OCI-LY3 (cell line): Measurements from ENCODE around the gene SEC22A.

ENCODE experiments used
- H2AFZ ChIP-seq: fragments of 200-600, 300-600 bp; shearing (Covaris generic); 2 replicates; pipeline ENCODE4 v1.6.0; 2014; ENCODE audit warnings: antibody characterized with exemption, low read depth, low read length
- H3K27ac ChIP-seq: fragments of 200-600, 300-600 bp; sonication (generic); 2 replicates; pipeline ENCODE4 v1.5.1; 2014; ENCODE audit warnings: mild to moderate bottlenecking, low read length, moderate library complexity, mixed read lengths
- H3K27me3 ChIP-seq: fragments of 200-600, 300-600 bp; sonication (generic); 2 replicates; pipeline ENCODE4 v1.6.1; 2014; ENCODE audit warnings: low read depth, low read length, mixed read lengths
- H3K36me3 ChIP-seq: fragments of 200-600, 300-600 bp; sonication (generic); replicated peaks from 2 replicates; pipeline ENCODE3; 2014; ENCODE audit warnings: low read depth, low read length, mixed read lengths
- H3K4me1 ChIP-seq: fragments of 300-600, 200-600 bp; sonication (generic); 2 replicates; pipeline ENCODE4 v1.6.1; 2014; ENCODE audit warnings: low read length, mixed read lengths
- H3K4me2 ChIP-seq: fragments of 200-600, 300-600 bp; sonication (generic); 2 replicates; pipeline ENCODE4 v1.6.1; 2014; ENCODE audit warnings: low read length, mixed read lengths
- H3K4me3 ChIP-seq: fragments of 300-600, 200-600 bp; sonication (generic); 2 replicates; pipeline ENCODE4 v1.5.1; 2014; ENCODE audit warnings: antibody characterized with exemption, mild to moderate bottlenecking, low read length, moderate library complexity
- H3K79me2 ChIP-seq: fragments of 300-600, 200-600 bp; shearing (Covaris generic); 2 replicates; pipeline ENCODE4 v1.6.1; 2014; ENCODE audit warnings: mild to moderate bottlenecking, low read length, mixed read lengths
- H3K9ac ChIP-seq: fragments of 300-600, 200-600 bp; shearing (Covaris generic); 2 replicates; pipeline ENCODE4 v1.6.0; 2014; ENCODE audit warnings: mild to moderate bottlenecking, low read length, moderate library complexity
- H3K9me3 ChIP-seq: fragments of 200-600, 300-600 bp; shearing (Covaris generic); 2 replicates; pipeline ENCODE4 v1.6.1; 2014; ENCODE audit warnings: low read length, mixed read lengths; ENCODE audit not compliant: insufficient read depth
- H4K20me1 ChIP-seq: fragments of 200-600, 300-600 bp; sonication (generic); 2 replicates; pipeline ENCODE4 v1.6.1; 2016; ENCODE audit warnings: low read length, mixed read lengths; ENCODE audit not compliant: insufficient read depth
- CTCF ChIP-seq: fragments of 200-600, 300-600 bp; sonication (generic); IDR thresholded peaks from 2 replicates; pipeline ENCODE4 v1.5.1; 2014; ENCODE audit warnings: antibody characterized with exemption, low read length, low read depth
- EZH2phosphoT487 ChIP-seq: fragments of 200-600 bp; shearing (Covaris generic); IDR thresholded peaks from 2 replicates; pipeline ENCODE4 v1.6.1; 2018; ENCODE audit warnings: antibody characterized with exemption, mixed run types, low read depth

Gene SEC22A

GRCh38 chr3:123284399-123285010 is 82.8 kb downstream of the SEC22A start:
- H3K79me2 ChIP-seq, result no peaks in the 10 kb centered on the region
- peaks cover 5% of the 10 kb centered on the region; the same call in 1 of the 2 replicates for H4K20me1 ChIP-seq
- H3K9ac ChIP-seq, result no peak overlapping the region
- H3K4me3 ChIP-seq, result no peak overlapping the region
- no peaks in the 10 kb centered on the region for H3K36me3 ChIP-seq
- no peak overlapping the region for H3K27ac ChIP-seq
- H3K9me3 ChIP-seq, result no peaks in the 10 kb centered on the region
- TF ChIP-seq EZH2phosphoT487 (no peak), CTCF (no peak)
- no peak overlapping the region for H2AFZ ChIP-seq
- no peaks in the 10 kb centered on the region for H3K27me3 ChIP-seq
- no peak overlapping the region for H3K4me2 ChIP-seq
- H3K4me1 ChIP-seq, result no peaks in the 10 kb centered on the region

GRCh38 chr3:123285066-123285465 is 83.3 kb downstream of the SEC22A start:
- Histone ChIP-seq H3K9ac (no peak overlapping the region), H4K20me1 (peaks cover 5% of the 10 kb centered on the region; the same call in 1 of the 2 replicates), H3K27ac (no peak overlapping the region), H3K27me3 (no peaks in the 10 kb centered on the region), H3K36me3 (no peaks in the 10 kb centered on the region), H3K4me2 (no peak overlapping the region), H3K9me3 (no peaks in the 10 kb centered on the region), H3K4me1 (no peaks in the 10 kb centered on the region), H3K4me3 (no peak overlapping the region), H3K79me2 (no peaks in the 10 kb centered on the region), H2AFZ (no peak overlapping the region)
- no peak for TF ChIP-seq CTCF
- TF ChIP-seq EZH2phosphoT487, result no peak

- Histone ChIP-seq H3K36me3 (no peaks in the 10 kb centered on the region), H4K20me1 (peaks cover 5% of the 10 kb centered on the region; the same call in 1 of the 2 replicates), H3K4me2 (no peak overlapping the region), H3K4me3 (no peak overlapping the region), H3K9ac (no peak overlapping the region), H3K27ac (no peak overlapping the region), H3K9me3 (no peaks in the 10 kb centered on the region), H3K27me3 (no peaks in the 10 kb centered on the region), H3K79me2 (no peaks in the 10 kb centered on the region), H3K4me1 (no peaks in the 10 kb centered on the region), H2AFZ (no peak overlapping the region)
- TF ChIP-seq CTCF, result no peak
- TF ChIP-seq EZH2phosphoT487, result no peak
These were observed 83.7 kb downstream of the SEC22A start for GRCh38 chr3:123285479-123285878.

- no peak overlapping the region for H3K4me3 ChIP-seq
- no peak overlapping the region for H3K4me2 ChIP-seq
- no peak overlapping the region for H3K9ac ChIP-seq
- no peaks in the 10 kb centered on the region for H3K36me3 ChIP-seq
- TF ChIP-seq EZH2phosphoT487 (no peak), CTCF (no peak)
- H4K20me1 ChIP-seq, result peaks cover 5% of the 10 kb centered on the region; the same call in 1 of the 2 replicates
- no peaks in the 10 kb centered on the region for H3K79me2 ChIP-seq
- no peaks in the 10 kb centered on the region for H3K9me3 ChIP-seq
- no peak overlapping the region for H2AFZ ChIP-seq
- no peaks in the 10 kb centered on the region for H3K4me1 ChIP-seq
- no peak overlapping the region for H3K27ac ChIP-seq
- H3K27me3 ChIP-seq, result no peaks in the 10 kb centered on the region
These were observed 84.2 kb downstream of the SEC22A start for GRCh38 chr3:123285931-123286307.
